ENCODE measurements around the gene PFKFB2.
A peak's percentile ranks its signal among the peaks of the same experiment; 100 is the strongest.

Gene PFKFB2

DNA sequence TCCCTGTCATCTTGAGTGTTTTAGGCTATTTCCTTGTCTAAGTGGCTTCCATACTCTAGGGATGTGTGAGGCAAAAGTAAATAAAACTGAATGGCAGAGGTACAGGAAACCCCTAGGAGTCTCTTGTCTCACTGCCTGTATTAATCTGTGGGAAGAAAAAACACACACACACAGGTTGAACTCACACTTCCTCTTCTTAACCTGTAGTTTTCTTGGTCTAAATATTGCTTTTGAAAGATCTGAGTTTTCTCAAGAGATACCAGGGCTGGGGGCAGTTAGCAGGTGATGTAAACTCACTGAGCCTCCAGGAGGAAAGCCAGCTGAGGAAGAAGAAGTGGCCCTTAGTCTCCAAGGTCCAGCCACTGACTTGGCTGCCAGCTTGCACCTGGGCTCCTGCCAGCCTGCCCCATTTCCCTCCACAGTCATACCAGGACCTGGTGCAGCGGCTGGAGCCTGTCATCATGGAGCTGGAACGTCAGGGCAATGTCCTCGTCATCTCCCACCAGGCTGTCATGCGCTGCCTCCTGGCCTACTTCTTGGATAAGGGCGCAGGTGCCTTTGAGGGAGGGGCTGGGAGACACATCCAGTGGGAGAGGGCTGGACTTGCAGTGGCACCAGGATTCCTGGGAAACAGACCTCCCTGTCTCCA is 16.9 kb downstream of the PFKFB2 start:
- no peak for DNase-seq

DNA sequence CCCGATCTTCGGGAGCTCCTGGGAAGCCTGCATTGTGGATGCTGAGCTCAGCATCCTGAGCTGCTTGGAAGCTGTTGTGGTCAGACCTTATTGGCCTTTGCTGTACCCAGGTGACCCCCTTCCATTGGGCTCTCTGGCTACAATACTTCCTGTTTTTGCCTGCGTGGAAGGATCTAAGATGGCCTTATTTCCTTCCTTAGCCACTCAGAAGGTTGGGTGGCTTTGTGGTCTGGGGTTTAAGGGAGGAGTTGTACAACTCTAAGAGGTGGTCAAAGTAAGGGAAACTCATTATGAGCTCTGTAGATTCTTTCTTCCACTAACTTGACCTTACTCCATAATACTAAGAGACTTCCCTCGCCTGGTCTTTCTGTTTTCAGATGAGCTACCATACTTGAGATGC is 17.7 kb downstream of the PFKFB2 start:
- peak; percentile 31 to 38 for DNase-seq

DNA sequence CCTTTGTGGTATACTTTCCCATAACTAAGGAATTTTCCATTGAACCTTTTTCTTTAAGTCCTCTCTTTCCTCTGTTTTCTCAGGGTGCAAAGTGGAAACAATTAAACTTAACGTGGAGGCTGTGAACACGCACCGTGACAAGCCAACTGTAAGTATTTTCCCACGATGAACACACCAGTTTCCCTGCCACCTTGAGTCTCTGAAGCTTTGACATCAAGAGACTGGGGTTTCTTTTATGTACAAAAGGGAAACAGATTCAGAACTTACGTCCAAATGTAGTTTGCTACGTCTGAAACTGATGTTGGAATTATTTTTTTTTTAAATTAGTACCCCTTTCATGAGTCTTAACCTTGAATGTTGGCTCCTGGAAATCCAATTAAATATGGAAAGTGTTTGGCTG is 18.4 kb downstream of the PFKFB2 start:
- no peak for DNase-seq

DNA sequence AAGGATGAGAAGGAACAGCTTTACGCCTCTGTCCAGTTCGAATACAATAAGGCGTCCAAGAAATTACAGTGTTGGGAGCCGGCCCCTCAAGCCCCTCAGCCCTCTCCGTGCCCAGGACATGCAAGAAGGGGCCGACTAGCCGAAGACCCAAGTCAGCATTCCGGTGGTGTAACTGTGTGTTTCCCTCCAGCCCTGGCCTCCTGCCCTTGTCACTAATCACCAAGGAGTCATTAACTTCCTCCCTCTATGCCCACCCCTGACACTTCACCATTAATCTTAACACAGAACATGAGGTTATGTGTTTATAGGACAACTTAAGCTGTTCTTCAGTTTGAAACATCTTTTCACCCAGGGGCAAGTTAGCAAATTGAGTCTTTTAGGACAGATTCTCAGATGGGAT is 19.2 kb downstream of the PFKFB2 start:
- no peak for DNase-seq

GRCh38 chr1:207073906-207074820 is 21.1 kb downstream of the PFKFB2 start:
- DNase-seq: no peak

DNA sequence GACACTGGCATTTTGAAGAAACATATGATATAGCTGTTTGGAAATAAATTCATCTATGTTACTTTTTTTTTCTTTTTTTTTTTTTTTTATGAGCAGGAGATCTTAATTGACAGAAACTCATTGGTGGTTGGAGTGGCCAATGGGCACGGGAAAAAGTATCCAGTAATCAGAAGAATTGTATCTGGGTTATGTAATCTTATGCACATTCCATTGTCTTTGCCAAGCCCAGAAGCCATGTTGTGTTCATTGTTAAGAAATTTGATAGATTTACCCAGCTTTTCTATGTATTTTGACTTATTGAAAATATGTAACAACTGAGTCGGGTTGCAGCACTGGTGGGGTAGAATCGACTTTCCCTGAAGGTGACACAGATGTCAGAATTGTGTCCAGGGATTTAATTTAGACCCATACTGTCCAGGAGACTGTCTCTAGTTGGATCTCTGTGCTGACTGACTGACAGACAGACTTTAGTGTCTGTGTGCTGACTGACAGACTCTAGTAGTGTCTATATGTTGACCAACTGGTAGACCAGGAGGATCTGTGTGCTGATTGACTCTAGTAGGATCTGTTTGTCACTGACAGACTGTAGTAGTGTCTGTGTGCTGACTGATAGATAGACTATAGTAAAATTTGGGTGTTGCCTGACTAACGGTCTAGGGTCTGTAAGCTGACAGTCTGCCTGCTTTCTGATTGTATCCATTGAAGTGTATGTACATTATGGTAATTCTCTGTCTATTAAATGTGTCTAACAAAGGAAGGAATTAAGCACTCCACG is 23.3 kb downstream of the PFKFB2 start:
- DNase-seq: no peak

GRCh38 chr1:207077012-207077411 is 23.9 kb downstream of the PFKFB2 start:
- no peak for DNase-seq

DNA sequence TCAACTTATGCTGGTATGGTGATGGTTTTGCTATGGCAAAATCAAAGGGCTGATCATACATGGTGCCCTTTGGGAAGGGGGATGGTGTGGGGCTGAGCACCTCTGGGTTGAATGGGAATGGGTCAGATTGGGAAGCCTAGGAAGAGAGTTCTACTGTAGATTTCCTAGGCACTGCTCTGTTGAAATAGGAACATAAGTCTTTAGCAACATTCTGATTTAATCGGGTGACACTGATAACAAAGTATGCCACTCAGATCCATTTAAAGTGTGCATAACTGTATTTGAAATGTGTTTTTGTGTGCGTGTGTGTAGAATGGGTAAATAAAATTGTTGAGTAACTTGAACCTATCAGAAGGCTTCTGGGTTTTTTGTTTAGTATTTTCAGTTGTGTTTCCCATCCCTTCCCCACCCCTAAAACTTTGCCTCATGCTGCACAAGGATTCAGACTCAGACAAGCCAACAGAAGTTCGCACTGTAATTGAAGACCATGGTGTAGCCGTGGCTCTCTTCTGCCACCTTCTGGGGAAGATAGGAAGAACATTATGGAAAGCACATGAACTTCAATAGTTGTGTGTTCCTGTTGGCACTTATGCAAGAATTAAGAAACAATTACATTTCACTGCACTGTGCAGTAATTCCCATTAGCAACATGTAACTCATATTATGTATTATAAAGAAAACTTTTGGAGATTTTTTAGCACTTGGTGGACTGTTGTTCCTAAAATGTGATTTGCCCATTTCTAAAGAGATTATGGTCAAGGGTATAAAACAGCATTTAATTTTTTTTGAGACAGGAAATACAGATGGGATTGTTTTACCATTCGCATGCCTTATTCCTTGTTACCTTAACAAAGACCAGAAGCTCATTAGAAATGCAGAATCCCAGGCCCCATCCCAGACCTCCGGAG is 24.6 kb downstream of the PFKFB2 start:
- DNase-seq: peak; percentile 81 to 82

GRCh38 chr1:207078578-207079132 is 25.6 kb downstream of the PFKFB2 start:
- no peak for DNase-seq

GRCh38 chr1:207079706-207080241 is 26.7 kb downstream of the PFKFB2 start:
- DNase-seq: no peak

GRCh38 chr1:207081088-207081487 is 28.0 kb downstream of the PFKFB2 start:
- no peak for DNase-seq

GRCh38 chr1:207081806-207082205 is 28.7 kb downstream of the PFKFB2 start:
- no peak for DNase-seq

GRCh38 chr1:207084232-207084631 is 31.2 kb downstream of the PFKFB2 start:
- no peak for DNase-seq

GRCh38 chr1:207084701-207085180 is 31.7 kb downstream of the PFKFB2 start:
- DNase-seq: peak; percentile 33 to 41

GRCh38 chr1:207085887-207086286 is 32.8 kb downstream of the PFKFB2 start:
- DNase-seq: no peak

DNA sequence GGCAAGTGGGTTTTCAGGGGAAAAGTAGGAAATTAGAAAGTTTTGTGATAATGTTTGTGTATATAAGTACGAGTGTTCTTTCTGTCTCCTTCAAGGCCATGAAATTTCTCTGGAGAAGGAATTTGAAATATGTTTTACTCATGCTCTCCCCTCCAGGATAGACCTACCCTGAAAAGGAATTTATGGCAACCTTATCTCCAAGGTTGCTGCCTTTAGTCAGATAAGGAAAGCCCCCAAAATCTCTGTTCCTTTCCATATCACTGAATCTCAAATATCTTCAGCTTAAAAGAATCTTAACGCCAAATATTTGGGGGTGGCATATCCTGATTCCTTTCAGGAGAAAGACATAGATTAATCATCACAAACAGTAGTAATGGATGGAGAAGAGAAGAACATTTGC is 35.1 kb downstream of the PFKFB2 start:
- DNase-seq: no peak

GRCh38 chr1:207088701-207089626 is 35.9 kb downstream of the PFKFB2 start, which contains the start of gene C4BPB:
Gene C4BPB (plus strand): TSS chr1:207088860. CDS start chr1:207089532, 672 bp downstream.
- DNase-seq: no peak

GRCh38 chr1:207089627-207090355 is 36.7 kb downstream of the PFKFB2 start:
- DNase-seq: no peak

DNA sequence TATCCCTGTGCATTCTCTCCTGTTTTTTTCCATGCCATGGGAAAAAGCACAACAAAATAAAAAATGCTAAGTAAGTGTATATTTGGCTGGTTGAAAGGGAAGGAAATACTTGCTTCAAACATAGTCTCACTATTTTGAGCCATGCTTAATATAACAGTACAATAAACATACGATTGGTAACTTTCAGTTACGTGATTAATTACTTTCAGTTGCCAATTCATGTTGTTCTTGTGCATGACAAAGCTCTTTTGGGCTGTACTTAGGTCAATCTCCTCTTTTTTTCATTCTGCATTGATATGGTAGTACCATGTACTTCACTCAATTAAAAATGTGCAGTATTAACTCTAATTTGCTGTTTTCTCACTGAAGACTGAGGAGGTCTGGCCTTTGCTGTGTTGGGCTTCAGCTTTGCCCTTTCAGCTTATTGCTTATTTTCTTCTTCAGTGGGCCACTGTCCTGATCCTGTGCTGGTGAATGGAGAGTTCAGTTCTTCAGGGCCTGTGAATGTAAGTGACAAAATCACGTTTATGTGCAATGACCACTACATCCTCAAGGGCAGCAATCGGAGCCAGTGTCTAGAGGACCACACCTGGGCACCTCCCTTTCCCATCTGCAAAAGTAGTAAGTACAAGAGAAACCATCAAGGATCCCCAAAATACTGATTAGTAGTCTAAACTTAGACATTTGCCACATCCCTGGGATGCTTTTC is 38.3 kb downstream of the PFKFB2 start:
- no peak for DNase-seq
